Immature natural killer cell (primary cell): ENCODE data around the gene ACTRT2. TPM values are rescaled to one million over a fixed set of nuclear protein-coding genes. Genes with fewer than 3 reads are reported as not detected.

Experiments used
- DNase-seq, 3 donors: peaks; one replicate each; pipeline ENCODE4 v3.0.0; 2022; ENCODE audit warnings: mixed read lengths in 1 of 3
- H3K27ac Mint-ChIP-seq, 6 donors: one replicate each; pipeline ENCODE4 v1.8.0; 2020; ENCODE audit warnings: mixed read lengths in 6 of 6, mild to moderate bottlenecking in 5 of 6, inconsistent platforms in 4 of 6, moderate library complexity in 3 of 6
- H3K27me3 Mint-ChIP-seq, 3 donors: one replicate each; pipeline ENCODE4 v1.8.0; 2020 to 2021; ENCODE audit warnings: low read depth in 3 of 3, mild to moderate bottlenecking in 3 of 3, mixed read lengths in 3 of 3, moderate library complexity in 3 of 3, inconsistent platforms in 1 of 3
- H3K36me3 Mint-ChIP-seq, 3 donors: one replicate each; pipeline ENCODE4 v1.8.0; 2020; ENCODE audit warnings: mixed read lengths in 3 of 3, inconsistent platforms in 2 of 3, mild to moderate bottlenecking in 2 of 3
- H3K4me1 Mint-ChIP-seq, 2 donors: one replicate each; pipeline ENCODE4 v1.8.0; 2020; ENCODE audit warnings: inconsistent platforms in 2 of 2, mild to moderate bottlenecking in 2 of 2, mixed read lengths in 2 of 2, moderate library complexity in 1 of 2
- H3K4me3 Mint-ChIP-seq, 5 donors: one replicate each; pipeline ENCODE4 v1.8.0; 2020; ENCODE audit warnings: mild to moderate bottlenecking in 5 of 5, mixed read lengths in 5 of 5, inconsistent platforms in 3 of 5, moderate library complexity in 3 of 5
- H3K9me3 Mint-ChIP-seq, 6 donors: one replicate each; pipeline ENCODE4 v1.8.0; 2020; ENCODE audit warnings: mild to moderate bottlenecking in 6 of 6, mixed read lengths in 6 of 6, inconsistent platforms in 4 of 6, moderate library complexity in 3 of 6
- polyA plus RNA-seq, 3 donors: library from polyadenylated mRNA; unstranded; fragments of 300-500 nt; fragmentation: Illumina TruSeq; gene quantifications; one replicate each; pipeline ENCODE4 v1.2.3, GENCODE V29; 2021

ACTRT2 gene
- polyA plus RNA-seq, 3 donors from 2014 or later, result not detected

- Mint-ChIP-seq H3K4me3 (no peak overlapping the region), H3K27ac (no peak overlapping the region), H3K36me3 (no peaks in the 10 kb centered on the region), H3K9me3 (no peaks in the 10 kb centered on the region), H3K27me3 (peaks cover 0 to 2% (median 0%) of the 10 kb centered on the region in 3 donors), H3K4me1 (no peaks in the 10 kb centered on the region)
- DNase-seq, result no peak
Observed at GRCh38 chr1:3061981-3062615, 40.8 kb downstream of the ACTRT2 start.

GRCh38 chr1:3062616-3063378 lies 41.5 kb downstream of the ACTRT2 start:
- H3K4me1 Mint-ChIP-seq, result no peaks in the 10 kb centered on the region
- H3K9me3 Mint-ChIP-seq, result no peaks in the 10 kb centered on the region
- no peak overlapping the region for H3K27ac Mint-ChIP-seq
- H3K4me3 Mint-ChIP-seq, result no peak overlapping the region
- no peaks in the 10 kb centered on the region for H3K36me3 Mint-ChIP-seq
- H3K27me3 Mint-ChIP-seq, result peaks cover 0 to 2% (median 0%) of the 10 kb centered on the region in 3 donors
- no peak for DNase-seq

- no peaks in the 10 kb centered on the region for H3K36me3 Mint-ChIP-seq
Observed at GRCh38 chr1:3063379-3064295, 42.4 kb downstream of the ACTRT2 start.

GRCh38 chr1:3064296-3064850 lies 43.1 kb downstream of the ACTRT2 start:
- no peaks in the 10 kb centered on the region for H3K9me3 Mint-ChIP-seq
- H3K4me1 Mint-ChIP-seq, result peaks cover 0 to 2% of the 10 kb centered on the region in 2 donors
- no peaks in the 10 kb centered on the region for H3K36me3 Mint-ChIP-seq
- no peak overlapping the region for H3K4me3 Mint-ChIP-seq
- peaks cover 0 to 4% (median 2%) of the 10 kb centered on the region in 3 donors for H3K27me3 Mint-ChIP-seq
- no peak overlapping the region for H3K27ac Mint-ChIP-seq
- no peak for DNase-seq

More at GRCh38 chr1:3063379-3064295, 42.4 kb downstream of the ACTRT2 start:
- H3K27me3 Mint-ChIP-seq, result peaks cover 0 to 2% (median 0%) of the 10 kb centered on the region in 3 donors
- no peak for DNase-seq
- no peaks in the 10 kb centered on the region for H3K4me1 Mint-ChIP-seq
- H3K27ac Mint-ChIP-seq, result no peak overlapping the region
- no peaks in the 10 kb centered on the region for H3K9me3 Mint-ChIP-seq
- no peak overlapping the region for H3K4me3 Mint-ChIP-seq

- Mint-ChIP-seq H3K9me3 (no peaks in the 10 kb centered on the region), H3K27ac (no peak overlapping the region), H3K4me3 (no peak overlapping the region), H3K27me3 (peaks cover 0 to 4% (median 2%) of the 10 kb centered on the region in 3 donors), H3K4me1 (peaks cover 0 to 2% of the 10 kb centered on the region in 2 donors), H3K36me3 (no peaks in the 10 kb centered on the region)
- DNase-seq, result no peak
Observed at GRCh38 chr1:3064901-3065300, 43.6 kb downstream of the ACTRT2 start.

- no peak for DNase-seq
- Mint-ChIP-seq H3K4me1 (peaks cover 0 to 2% of the 10 kb centered on the region in 2 donors), H3K36me3 (no peaks in the 10 kb centered on the region), H3K27ac (no peak overlapping the region), H3K27me3 (peaks cover 0 to 4% (median 2%) of the 10 kb centered on the region in 3 donors), H3K9me3 (no peaks in the 10 kb centered on the region), H3K4me3 (no peak overlapping the region)
Observed at GRCh38 chr1:3065396-3065795, 44.1 kb downstream of the ACTRT2 start.

- Mint-ChIP-seq H3K9me3 (no peaks in the 10 kb centered on the region), H3K4me1 (peaks cover 0 to 2% of the 10 kb centered on the region in 2 donors), H3K27ac (no peak overlapping the region), H3K27me3 (peaks cover 0 to 4% (median 2%) of the 10 kb centered on the region in 3 donors), H3K36me3 (no peaks in the 10 kb centered on the region), H3K4me3 (no peak overlapping the region)
- DNase-seq, result no peak
Observed at GRCh38 chr1:3065797-3066196, 44.5 kb downstream of the ACTRT2 start.

- Mint-ChIP-seq H3K4me3 (no peak overlapping the region), H3K27me3 (peaks cover 0 to 2% (median 2%) of the 10 kb centered on the region in 3 donors), H3K27ac (no peak overlapping the region), H3K4me1 (peaks cover 0 to 2% of the 10 kb centered on the region in 2 donors), H3K9me3 (no peaks in the 10 kb centered on the region), H3K36me3 (no peaks in the 10 kb centered on the region)
- no peak for DNase-seq
Observed at GRCh38 chr1:3066250-3066711, 45.0 kb downstream of the ACTRT2 start.

- no peaks in the 10 kb centered on the region for H3K9me3 Mint-ChIP-seq
- peaks cover 0 to 2% (median 2%) of the 10 kb centered on the region in 3 donors for H3K27me3 Mint-ChIP-seq
- DNase-seq, result no peak
- no peak overlapping the region for H3K4me3 Mint-ChIP-seq
- no peak overlapping the region for H3K27ac Mint-ChIP-seq
- peaks cover 0 to 2% of the 10 kb centered on the region in 2 donors for H3K4me1 Mint-ChIP-seq
- no peaks in the 10 kb centered on the region for H3K36me3 Mint-ChIP-seq
Observed at GRCh38 chr1:3066826-3067225, 45.6 kb downstream of the ACTRT2 start.

GRCh38 chr1:3067301-3067670 lies 46.0 kb downstream of the ACTRT2 start:
- H3K4me1 Mint-ChIP-seq, result peaks cover 0 to 2% of the 10 kb centered on the region in 2 donors
- peaks cover 0 to 2% (median 2%) of the 10 kb centered on the region in 3 donors for H3K27me3 Mint-ChIP-seq
- no peaks in the 10 kb centered on the region for H3K9me3 Mint-ChIP-seq
- H3K4me3 Mint-ChIP-seq, result no peak overlapping the region
- no peak for DNase-seq
- no peaks in the 10 kb centered on the region for H3K36me3 Mint-ChIP-seq
- H3K27ac Mint-ChIP-seq, result no peak overlapping the region

- DNase-seq, result no peak
- Mint-ChIP-seq H3K36me3 (no peaks in the 10 kb centered on the region), H3K4me1 (peaks cover 0 to 2% of the 10 kb centered on the region in 2 donors), H3K4me3 (no peak overlapping the region), H3K9me3 (no peaks in the 10 kb centered on the region), H3K27ac (no peak overlapping the region), H3K27me3 (peaks cover 0 to 2% (median 2%) of the 10 kb centered on the region in 3 donors)
Observed at GRCh38 chr1:3067671-3068563, 46.6 kb downstream of the ACTRT2 start.

- H3K36me3 Mint-ChIP-seq, result no peaks in the 10 kb centered on the region
- no peaks in the 10 kb centered on the region for H3K9me3 Mint-ChIP-seq
- H3K4me1 Mint-ChIP-seq, result peaks cover 0 to 2% of the 10 kb centered on the region in 2 donors
- peaks cover 2% of the 10 kb centered on the region in 3 donors for H3K27me3 Mint-ChIP-seq
- DNase-seq, result no peak
- H3K27ac Mint-ChIP-seq, result no peak within 1 kb of the TSS
- H3K4me3 Mint-ChIP-seq, result peak within 1 kb of the TSS in 4 of 5 donors; percentile 59 to 81 (median 68)
Observed at GRCh38 chr1:3068564-3069431, 47.5 kb downstream of the ACTRT2 start, which contains the start of gene PRDM16. Gene PRDM16, plus strand, starts transcription at chr1:3069203. Its CDS starts 57 bp downstream, at chr1:3069260.
